Measurements from ENCODE around the gene COPZ2.
"Not testable (repeated sequence)": the region's sequence is repeated elsewhere in the genome, so short reads cannot be mapped to it uniquely, and the experiment has no call there.

COPZ2 gene

GRCh38 chr17:48028736-48029135, 8.9 kb downstream of the COPZ2 start:
- DNase-seq, result no peak

DNA sequence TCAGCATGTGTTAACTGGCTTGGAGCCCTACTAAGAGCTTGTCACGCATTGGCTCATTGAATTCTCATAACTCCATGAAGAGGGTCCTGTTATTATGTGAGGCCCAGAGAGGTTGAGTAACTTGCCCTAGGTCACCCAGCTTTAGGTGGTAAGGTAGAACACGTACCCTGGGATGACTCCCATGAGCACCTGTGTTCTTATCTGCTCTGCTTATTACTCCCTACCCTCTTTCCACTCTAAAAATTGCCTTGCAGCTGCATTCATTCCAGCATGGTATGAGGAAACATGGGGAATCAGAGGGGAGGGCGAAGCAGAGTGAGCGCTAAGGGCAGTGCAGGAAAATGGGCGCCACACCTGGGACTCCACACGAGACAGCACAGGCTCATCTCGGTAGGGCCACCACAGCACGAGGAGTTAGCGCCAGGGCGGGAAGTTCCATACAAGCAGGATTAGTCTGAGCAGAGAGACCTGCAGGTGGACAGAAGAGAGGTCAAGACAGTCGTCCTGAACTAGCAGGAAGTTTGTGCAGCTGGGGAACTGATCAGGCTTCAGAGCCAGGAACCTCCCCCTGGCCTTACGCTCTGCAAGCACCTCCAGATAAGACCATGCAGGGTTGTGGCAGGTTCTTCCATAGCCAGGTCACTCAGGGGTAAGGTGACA, 10.1 kb downstream of the COPZ2 start:
- no peak for DNase-seq

- peak; percentile 92 for DNase-seq
Measured at GRCh38 chr17:48026502-48027321, 10.9 kb downstream of the COPZ2 start.

DNA sequence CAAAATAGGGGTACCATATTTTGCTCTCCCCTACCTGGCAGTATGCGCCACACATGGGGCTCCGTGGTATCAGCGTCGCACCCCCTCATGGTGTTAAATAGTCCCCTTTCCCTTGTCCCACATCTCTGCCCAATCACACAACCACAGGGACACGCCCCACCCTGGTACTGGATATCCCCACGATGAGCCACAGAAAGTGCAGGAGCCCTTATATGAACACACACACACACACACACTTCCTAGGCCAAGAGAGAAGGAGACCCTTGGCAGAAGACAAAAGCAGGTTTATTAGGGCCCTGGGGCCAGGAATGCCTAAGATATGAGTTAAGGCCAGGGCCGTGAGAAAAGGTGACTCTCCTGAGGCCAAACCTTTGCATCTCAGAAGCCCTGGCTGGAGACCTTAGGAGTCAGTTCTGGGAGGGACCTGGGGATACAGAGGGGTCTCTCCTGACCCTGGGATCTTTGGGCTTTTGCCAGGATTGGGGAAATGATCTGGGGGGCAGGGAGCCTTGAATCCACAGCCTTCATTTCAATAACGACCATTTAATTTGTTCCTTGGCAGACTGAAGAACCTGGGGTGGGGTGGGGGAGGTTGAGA, 11.6 kb downstream of the COPZ2 start:
- no peak for DNase-seq

DNA sequence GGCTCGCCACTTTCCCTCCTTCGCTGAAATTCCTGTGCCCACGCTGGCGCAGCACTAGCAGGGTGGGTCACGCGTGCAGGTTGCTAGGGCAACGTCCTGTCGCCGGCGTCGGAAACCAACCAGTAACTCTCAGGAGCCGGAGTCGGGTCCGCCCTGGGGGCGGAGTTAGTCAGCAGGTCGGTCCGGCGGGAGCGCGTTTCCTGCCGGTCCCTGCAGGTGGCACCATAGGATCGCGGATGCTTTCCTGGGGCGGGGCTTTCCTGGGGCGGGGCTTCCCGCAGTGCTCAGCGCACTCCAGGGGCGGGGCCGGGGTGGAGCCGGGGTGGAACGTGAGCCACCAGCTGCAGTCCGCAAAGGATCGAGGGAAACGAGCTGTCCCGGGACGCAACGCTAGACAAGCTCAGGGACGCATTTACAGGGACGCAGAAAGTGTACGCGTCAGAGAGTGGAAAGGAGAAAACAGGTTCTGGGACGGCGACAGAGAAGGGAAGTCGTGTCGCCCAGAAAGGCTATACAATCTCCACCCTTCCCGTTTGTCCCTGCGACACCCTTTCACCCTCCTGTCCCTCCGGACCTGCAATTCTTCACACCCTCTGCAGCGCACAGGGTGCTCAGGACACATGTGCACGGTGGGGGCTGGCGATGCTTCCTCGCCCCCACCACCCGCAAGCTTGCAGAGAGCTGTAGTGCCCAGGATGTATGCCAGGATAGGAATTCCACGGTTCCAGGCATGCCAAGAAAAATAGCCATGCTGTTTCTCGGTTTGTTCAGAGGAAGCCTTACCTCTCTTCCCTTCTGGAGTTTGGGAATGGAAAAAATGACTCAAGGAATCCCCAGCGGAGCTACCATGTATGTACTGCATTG, 12.3 kb downstream of the COPZ2 start:
- DNase-seq, result peak; percentile 97

DNA sequence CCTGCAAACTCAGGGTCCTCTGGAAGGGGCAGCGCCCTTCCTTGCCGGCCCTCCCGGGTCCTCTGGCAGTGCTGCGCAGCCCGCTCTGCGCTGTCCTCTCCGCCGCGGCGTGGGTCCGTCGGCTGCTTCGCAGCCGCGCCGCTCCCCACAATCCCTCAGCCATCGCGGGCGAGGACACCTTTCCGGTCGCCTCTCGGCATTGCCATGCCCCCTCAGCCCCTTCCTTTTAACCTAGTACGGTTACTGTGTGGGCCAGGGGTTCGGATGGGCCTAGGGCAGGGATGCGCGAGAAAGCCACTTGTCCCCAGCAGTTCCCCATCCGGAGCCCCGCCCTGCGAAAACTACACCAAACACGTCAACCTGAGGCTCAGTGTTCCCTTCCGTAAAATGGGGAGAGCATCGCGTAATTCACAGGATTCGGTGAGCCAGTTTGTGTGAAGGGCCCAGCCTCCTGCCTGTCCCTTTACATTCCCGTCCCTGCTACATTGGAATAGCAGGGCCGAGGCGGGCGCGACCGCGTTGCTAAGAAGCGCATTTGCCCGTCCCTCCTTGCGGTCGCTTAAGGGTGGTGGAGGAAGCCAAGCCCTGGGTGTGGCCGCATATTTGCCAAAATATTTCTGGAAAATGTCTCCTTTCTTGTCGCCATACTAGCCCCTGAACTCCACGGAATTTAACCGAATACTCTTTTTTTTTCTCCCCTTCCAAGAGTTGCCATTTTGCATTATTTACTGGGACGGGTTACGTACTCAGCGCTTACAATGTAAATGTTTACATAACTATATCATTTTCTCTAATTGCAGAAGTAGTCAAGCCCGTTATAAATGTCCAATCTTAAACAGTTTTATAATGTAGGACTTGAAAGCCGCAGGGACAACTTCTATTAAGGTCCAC, 13.2 kb downstream of the COPZ2 start:
- peak; percentile 71 for DNase-seq

DNA sequence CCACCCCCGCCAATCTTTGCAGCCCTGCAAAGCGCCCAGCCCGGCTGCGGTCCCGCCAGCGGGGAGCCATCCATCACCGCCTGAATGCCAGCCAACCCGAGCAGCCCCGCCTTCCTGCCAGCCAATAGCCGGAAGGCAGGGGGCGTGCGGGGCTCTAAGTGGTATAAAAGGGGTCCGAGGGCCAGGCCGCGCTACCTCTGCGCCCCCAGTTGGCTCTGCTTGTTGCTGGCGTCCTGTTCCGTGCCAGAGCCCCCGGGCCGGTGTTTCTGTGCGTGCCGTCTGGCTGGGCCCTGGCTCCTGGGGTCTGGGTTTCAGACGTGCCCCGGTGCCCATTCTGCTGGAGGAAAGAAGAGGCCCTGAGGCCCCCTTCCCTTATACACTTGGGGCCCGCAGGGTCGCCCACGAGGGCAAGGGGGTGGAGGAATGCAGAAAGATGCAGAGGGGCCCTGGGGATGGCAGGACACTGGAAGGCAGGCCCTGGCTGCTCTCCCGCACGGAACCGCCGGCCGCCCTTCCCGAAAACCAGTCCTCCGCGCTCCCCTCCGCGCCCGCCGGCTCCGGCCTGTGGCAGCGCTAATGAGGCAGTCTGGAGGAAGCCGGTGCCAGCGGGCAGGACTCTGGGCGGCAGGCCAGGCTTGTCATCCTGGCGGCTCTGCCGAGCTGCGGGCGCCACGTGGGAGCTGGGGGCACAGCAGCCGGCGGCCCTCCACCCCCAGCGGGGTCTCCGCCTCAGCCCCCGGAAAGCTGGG, 14.0 kb downstream of the COPZ2 start:
- peak; percentile 75 for DNase-seq

- DNase-seq, result no peak
Measured at GRCh38 chr17:48022901-48023300, 14.7 kb downstream of the COPZ2 start.

- no peak for DNase-seq
Measured at GRCh38 chr17:48021934-48022333, 15.7 kb downstream of the COPZ2 start.

- not testable (repeated sequence) for DNase-seq
Measured at GRCh38 chr17:48017817-48018158, 19.8 kb downstream of the COPZ2 start.

- DNase-seq, result no peak
Measured at GRCh38 chr17:48016112-48016511, 21.5 kb downstream of the COPZ2 start.

GRCh38 chr17:48014595-48015111, 22.9 kb downstream of the COPZ2 start:
- DNase-seq, result no peak

DNA sequence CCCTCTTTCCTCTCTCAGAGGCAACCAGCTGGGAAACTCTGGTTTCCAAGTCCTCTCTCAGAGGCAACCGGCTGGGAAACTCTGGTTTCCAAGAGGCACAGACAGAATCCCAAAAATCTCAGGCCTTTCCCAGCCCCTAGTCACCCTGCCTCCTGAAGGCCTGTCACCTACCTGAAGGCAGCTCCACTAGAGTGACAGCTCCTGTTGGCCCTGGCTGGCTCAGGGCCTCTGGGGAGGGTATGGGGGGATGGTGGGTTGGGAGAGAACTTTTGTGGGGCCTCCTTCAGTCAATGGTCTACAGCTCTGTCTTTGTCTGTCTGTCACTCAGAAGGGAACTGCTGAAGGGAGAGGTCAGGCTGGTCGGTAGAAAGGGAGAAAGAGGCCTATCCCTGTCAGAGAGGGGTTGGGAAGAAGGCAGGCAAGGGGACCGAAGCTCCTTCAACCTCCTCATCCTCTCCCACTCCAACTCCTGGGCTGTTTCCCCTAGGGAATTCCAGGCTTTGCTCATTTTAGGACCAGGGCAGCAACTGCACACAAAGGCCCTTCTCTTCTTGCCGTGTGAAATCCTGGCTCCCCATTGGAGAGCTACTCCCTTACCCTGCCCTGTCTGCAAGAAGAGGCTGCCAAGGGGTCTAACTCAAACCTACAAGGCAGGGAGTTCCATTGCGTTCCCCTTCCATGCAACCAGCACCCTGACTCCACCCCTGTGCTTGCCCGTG, 23.6 kb downstream of the COPZ2 start:
- DNase-seq, result no peak

DNA sequence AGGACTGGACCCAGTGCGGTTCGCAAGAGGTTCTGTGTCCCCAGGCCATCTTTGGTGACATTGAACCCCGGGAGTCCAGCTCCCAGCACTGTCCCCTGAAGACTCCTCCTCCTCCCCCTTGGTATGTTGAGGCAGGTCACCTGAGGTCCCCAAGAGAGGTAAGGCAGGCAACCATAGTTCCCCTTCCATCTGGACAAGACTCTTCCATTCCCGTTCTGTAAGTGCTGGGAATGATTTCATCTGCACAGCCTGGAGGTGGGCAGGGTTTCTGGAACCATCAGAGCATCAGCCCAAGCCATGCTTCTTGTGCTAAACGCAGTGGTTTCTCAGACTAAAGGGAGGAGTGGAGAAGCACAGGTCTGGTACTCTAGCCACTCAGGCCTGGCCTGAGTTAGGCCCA, 24.9 kb downstream of the COPZ2 start:
- DNase-seq, result no peak

DNA sequence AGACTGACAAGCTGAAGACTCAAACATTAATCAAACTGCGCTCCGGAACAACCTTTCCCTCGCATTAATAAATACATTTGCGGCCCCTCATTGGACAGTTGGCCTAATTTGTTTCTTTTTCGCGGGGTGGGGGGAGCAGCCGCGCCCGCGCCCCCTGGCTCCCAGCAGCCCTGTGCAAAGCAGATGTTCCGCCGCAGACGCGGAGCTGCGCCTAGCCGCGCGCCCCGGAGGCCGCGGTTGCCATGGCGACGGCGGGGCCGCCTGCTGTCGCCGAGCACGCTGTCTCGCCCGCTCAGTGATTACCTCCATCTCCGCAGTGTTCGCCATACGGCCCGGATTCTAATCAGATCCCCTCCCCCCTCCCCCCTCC, 25.5 kb downstream of the COPZ2 start:
- DNase-seq, result peak; percentile 42

DNA sequence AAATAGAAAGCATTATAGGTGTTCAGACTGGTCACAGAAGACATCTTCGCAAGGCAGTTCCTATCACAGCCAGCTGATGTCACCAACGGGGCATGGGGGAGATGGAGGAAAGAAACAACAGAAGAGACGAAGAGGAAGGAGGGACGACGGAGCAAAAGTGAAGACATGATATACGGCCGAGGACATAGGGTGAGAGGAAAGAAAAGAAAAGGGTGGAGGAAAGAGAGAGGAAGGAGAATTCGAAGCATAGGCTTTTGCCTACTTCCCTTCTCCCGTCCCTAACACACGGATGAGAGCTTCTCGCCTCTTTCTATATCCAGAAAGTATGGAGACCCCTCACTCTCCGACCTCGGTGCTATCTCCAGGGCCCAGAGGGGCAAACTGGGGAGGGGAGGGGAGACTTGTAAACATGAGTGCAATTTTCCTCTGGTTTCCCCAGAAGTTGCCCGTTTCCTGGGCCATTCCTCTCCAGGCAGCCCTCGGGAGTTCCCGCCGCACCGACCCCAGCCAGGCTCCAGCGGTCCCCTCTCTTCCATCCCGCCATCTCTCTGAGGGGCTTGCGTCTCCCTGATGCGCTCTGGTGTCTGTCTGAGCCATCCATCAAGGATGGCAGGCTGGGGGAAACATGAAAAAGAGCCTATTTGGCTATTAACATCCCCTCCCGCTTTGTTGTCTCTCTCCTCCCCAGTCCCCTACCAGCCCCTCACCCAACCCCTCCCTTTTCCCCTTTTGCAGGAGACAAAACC, 26.0 kb downstream of the COPZ2 start:
- peak; percentile 66 for DNase-seq

GRCh38 chr17:48010193-48010592, 27.4 kb downstream of the COPZ2 start:
- no peak for DNase-seq

- no peak for DNase-seq
Measured at GRCh38 chr17:48006936-48007709, 30.5 kb downstream of the COPZ2 start.

DNA sequence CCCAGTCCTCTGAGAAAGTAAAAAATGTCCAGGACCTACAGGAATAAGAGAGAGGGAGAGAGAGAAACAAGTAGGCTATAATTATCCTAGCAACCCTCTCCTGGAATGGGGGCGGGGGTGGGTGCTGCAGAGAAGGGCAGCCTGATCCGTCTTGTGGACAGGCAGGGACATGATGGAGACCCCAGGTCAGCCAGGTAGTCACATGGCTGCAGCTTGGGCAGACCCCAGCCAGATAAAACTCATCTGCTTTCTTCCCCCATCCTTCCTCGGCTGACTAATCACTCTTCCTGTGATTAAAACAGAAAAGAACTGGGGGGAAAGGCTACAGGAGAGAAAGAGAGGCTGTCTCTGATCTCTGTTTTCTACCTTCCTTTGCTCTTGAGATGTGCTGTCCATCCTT, 32.6 kb downstream of the COPZ2 start:
- DNase-seq, result no peak
